Measurements from ENCODE around the gene SLC39A6. TPM values are rescaled to one million over a fixed set of nuclear protein-coding genes. Genes with fewer than 3 reads are reported as not detected.
A peak's percentile ranks its signal among the peaks of the same experiment; 100 is the strongest.

The SLC39A6 gene
- total and polyA plus RNA-seq, 2 of the 13 experiments (the other 11 are each of a cell fraction or from before 2014, with no cell fraction given) = 41.7 to 59.2 TPM

GRCh38 chr18:36176177-36176584, 47.0 kb upstream of the SLC39A6 start (continued):
- no peak for TF ChIP-seq FUBP1 (CRISPR knock-in tag; IDR thresholded peaks at IDR 0.05; ENCODE audit: borderline replicate concordance)
- TF ChIP-seq, protein P1, sequence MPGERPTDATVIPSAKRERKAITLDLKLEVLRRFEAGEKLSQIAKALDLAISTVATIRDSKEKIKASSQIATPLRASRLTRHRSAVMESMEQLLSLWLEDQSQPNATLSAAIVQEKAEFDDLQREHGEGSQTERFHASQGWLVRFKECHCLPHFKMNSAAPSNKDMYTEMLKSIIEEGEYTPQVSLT (CRISPR knock-in tag; IDR thresholded peaks at IDR 0.05; ENCODE audit: borderline replicate concordance, low read depth) = no peak
- no peak for TF ChIP-seq ARNT2 (CRISPR knock-in tag; IDR thresholded peaks at IDR 0.05; ENCODE audit: low read depth)
- TF ChIP-seq, protein P2, sequence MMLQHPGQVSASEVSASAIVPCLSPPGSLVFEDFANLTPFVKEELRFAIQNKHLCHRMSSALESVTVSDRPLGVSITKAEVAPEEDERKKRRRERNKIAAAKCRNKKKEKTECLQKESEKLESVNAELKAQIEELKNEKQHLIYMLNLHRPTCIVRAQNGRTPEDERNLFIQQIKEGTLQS (CRISPR knock-in tag; IDR thresholded peaks at IDR 0.05) = peak; percentile 88
- TF ChIP-seq ZNF782 (CRISPR knock-in tag; IDR thresholded peaks at IDR 0.05; ENCODE audit: borderline replicate concordance) = no peak
- no peak for TF ChIP-seq ZNF546 (CRISPR knock-in tag; conservative IDR thresholded peaks at IDR 0.05)
- TF ChIP-seq, protein P3, sequence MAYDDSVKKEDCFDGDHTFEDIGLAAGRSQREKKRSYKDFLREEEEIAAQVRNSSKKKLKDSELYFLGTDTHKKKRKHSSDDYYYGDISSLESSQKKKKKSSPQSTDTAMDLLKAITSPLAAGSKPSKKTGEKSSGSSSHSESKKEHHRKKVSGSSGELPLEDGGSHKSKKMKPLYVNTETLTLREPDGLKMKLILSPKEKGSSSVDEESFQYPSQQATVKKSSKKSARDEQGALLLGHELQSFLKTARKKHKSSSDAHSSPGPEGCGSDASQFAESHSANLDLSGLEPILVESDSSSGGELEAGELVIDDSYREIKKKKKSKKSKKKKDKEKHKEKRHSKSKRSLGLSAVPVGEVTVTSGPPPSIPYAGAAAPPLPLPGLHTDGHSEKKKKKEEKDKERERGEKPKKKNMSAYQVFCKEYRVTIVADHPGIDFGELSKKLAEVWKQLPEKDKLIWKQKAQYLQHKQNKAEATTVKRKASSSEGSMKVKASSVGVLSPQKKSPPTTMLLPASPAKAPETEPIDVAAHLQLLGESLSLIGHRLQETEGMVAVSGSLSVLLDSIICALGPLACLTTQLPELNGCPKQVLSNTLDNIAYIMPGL (CRISPR knock-in tag; IDR thresholded peaks at IDR 0.05; ENCODE audit: borderline replicate concordance in 1 of 2, low read depth in 1 of 2) = peak; percentile 43 to 56; a peak in 2 of 4 replicates
- TF ChIP-seq ZNF274 (CRISPR knock-in tag; IDR thresholded peaks at IDR 0.05) = peak; percentile 37; the same call in 1 of the 2 replicates
- TF ChIP-seq ZEB1 (IDR thresholded peaks at IDR 0.05; ENCODE audit: insufficient replicate concordance, low read depth) = no peak
- no peak for TF ChIP-seq NCOA1 (CRISPR knock-in tag; IDR thresholded peaks at IDR 0.05)
- TF ChIP-seq, protein P4, sequence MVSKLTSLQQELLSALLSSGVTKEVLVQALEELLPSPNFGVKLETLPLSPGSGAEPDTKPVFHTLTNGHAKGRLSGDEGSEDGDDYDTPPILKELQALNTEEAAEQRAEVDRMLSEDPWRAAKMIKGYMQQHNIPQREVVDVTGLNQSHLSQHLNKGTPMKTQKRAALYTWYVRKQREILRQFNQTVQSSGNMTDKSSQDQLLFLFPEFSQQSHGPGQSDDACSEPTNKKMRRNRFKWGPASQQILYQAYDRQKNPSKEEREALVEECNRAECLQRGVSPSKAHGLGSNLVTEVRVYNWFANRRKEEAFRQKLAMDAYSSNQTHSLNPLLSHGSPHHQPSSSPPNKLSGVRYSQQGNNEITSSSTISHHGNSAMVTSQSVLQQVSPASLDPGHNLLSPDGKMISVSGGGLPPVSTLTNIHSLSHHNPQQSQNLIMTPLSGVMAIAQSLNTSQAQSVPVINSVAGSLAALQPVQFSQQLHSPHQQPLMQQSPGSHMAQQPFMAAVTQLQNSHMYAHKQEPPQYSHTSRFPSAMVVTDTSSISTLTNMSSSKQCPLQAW (CRISPR knock-in tag; IDR thresholded peaks at IDR 0.05) = peak; percentile 86
- TF ChIP-seq ZNF331 (CRISPR knock-in tag; IDR thresholded peaks at IDR 0.05) = peak; percentile 93
- peak; percentile 79 for TF ChIP-seq THAP11 (CRISPR knock-in tag; IDR thresholded peaks at IDR 0.05)
- no peak for TF ChIP-seq ZNF256 (CRISPR knock-in tag; conservative IDR thresholded peaks at IDR 0.05)
- no peak for TF ChIP-seq NKX3-1 (CRISPR knock-in tag; IDR thresholded peaks at IDR 0.05)
- peak; percentile 67; the same call in 1 of the 2 replicates for TF ChIP-seq ZNF12 (CRISPR knock-in tag; IDR thresholded peaks at IDR 0.05)
- TF ChIP-seq KLF16 (CRISPR knock-in tag; IDR thresholded peaks at IDR 0.05) = peak in 1 of 2 experiments; percentile 62; a peak in 1 of 4 replicates
- TF ChIP-seq HNF4G (IDR thresholded peaks at IDR 0.05; ENCODE audit: borderline replicate concordance, low read depth, low read length) = peak; percentile 99
- peak; percentile 96 for TF ChIP-seq HNF4G (CRISPR knock-in tag; IDR thresholded peaks at IDR 0.05; ENCODE audit: borderline replicate concordance, low read depth)
- TF ChIP-seq ZNF264 (CRISPR knock-in tag; IDR thresholded peaks at IDR 0.05) = no peak; the same call in 1 of the 2 replicates
